ENCODE results near the gene EPHA7. TPM values are rescaled to one million over a fixed set of nuclear protein-coding genes. Genes with fewer than 3 reads are reported as not detected.

Gene EPHA7
- total RNA-seq, 1 donor from 2014 or later, result 80.7 TPM

DNA sequence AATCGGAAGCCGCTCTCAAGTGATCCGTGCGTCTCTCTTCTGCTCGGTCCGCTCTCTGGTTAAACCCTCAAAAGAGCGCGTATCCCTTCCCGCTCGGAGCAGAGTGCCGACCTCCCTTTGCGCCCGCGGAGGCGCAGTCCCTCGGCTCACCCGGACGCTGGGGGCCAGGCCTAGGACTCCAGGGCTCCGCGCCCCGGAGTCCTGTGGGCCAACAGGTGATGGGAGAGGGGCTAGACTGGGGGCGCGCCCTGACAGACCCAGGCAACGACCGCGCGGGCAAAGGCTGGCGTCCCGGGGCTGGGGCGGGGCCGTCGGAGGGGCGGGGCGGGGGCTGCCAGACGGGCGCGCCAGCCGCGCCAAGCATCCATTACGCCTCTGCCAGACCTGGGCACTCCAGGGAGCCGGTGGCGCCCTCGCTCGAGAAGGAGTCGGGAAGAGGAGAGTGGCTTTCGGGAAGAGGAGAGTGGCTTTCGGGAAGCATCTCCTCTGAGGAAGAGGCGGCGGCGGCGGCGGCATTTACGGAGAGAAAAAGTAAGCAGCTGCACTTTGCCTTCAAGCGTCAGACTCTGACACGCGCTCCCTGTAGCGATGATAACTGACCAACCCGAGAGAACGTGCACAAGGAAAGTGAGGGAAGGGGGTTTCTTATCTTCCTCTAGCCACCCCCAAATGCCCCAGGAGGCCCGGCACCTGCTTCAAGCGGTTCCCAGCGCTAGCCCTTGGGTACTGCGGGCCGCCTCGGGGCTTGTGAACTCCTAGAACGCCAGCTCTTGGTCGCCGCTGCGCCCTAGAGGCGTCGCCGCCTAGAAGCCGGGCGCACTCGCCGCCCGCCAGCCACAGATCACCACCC, 2.6 kb downstream of the EPHA7 start:
- H3K9me3 Mint-ChIP-seq, result peaks cover 3% of the 10 kb centered on the region
- peak; percentile 79 for DNase-seq (ENCODE audit: low spot score)
- Histone ChIP-seq H3F3A (ENCODE audit: low read depth) (peaks cover 43% of the 10 kb centered on the region), H3K9ac (no peak overlapping the region), H3K9me3 (ENCODE audit: low read depth) (no peaks in the 10 kb centered on the region), H3K36me3 (no peaks in the 10 kb centered on the region), H3K27ac (no peak overlapping the region), H3K27me3 (no peaks in the 10 kb centered on the region), H3K4me3 (peak overlapping the region; percentile 99), H2AFZ (replicated peaks) (peak overlapping the region; percentile 51), H4K20me1 (ENCODE audit: low read depth) (peaks cover 56% of the 10 kb centered on the region), H3K79me2 (ENCODE audit: low read depth) (peaks cover 95% of the 10 kb centered on the region), H3K4me1 (peaks cover 24% of the 10 kb centered on the region), H3K4me2 (peak overlapping the region; percentile 92)
- peak overlapping the region; percentile 99 for H3K4me3 Mint-ChIP-seq
- H3K27ac Mint-ChIP-seq, result peak overlapping the region; percentile 78
- peaks cover 23% of the 10 kb centered on the region for H3K4me1 Mint-ChIP-seq
- peaks cover 18% of the 10 kb centered on the region for H3K36me3 Mint-ChIP-seq
- peak; percentile 32 for TF ChIP-seq EZH2 (IDR thresholded peaks at IDR 0.05)
- no peak for TF ChIP-seq EZH2phosphoT487 (IDR thresholded peaks at IDR 0.05)
- TF ChIP-seq, protein P1, sequence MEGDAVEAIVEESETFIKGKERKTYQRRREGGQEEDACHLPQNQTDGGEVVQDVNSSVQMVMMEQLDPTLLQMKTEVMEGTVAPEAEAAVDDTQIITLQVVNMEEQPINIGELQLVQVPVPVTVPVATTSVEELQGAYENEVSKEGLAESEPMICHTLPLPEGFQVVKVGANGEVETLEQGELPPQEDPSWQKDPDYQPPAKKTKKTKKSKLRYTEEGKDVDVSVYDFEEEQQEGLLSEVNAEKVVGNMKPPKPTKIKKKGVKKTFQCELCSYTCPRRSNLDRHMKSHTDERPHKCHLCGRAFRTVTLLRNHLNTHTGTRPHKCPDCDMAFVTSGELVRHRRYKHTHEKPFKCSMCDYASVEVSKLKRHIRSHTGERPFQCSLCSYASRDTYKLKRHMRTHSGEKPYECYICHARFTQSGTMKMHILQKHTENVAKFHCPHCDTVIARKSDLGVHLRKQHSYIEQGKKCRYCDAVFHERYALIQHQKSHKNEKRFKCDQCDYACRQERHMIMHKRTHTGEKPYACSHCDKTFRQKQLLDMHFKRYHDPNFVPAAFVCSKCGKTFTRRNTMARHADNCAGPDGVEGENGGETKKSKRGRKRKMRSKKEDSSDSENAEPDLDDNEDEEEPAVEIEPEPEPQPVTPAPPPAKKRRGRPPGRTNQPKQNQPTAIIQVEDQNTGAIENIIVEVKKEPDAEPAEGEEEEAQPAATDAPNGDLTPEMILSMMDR (IDR thresholded peaks at IDR 0.05), result no peak
- H3K27me3 Mint-ChIP-seq (ENCODE audit: insufficient read depth, low read depth), result peaks cover 5% of the 10 kb centered on the region

DNA sequence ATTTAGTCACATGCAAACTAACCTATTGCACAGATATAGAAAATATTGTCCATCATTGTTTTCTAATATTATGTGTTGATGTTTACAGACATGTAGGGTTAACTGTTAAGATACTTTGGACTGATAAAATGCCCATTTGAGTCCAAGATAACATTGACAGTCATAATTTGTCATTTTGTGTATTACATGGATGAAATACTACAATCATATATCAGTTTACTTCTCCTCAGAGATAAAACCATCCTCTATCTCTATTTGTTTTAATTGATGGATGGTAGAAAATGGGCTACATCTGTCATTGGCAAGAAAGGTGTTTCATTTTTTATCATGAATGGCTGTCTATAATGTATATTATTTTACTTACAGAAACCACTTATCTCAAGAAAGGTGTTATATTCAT, 6.2 kb downstream of the EPHA7 start:
- Histone ChIP-seq H3K79me2 (ENCODE audit: low read depth) (peaks cover 99% of the 10 kb centered on the region), H3K27ac (no peak overlapping the region), H3K27me3 (no peaks in the 10 kb centered on the region), H4K20me1 (ENCODE audit: low read depth) (peaks cover 72% of the 10 kb centered on the region), H2AFZ (replicated peaks) (no peak overlapping the region), H3K9me3 (ENCODE audit: low read depth) (no peaks in the 10 kb centered on the region), H3F3A (ENCODE audit: low read depth) (peaks cover 33% of the 10 kb centered on the region), H3K36me3 (peaks cover 6% of the 10 kb centered on the region), H3K4me3 (no peak overlapping the region), H3K4me2 (no peak overlapping the region), H3K4me1 (peaks cover 14% of the 10 kb centered on the region), H3K9ac (no peak overlapping the region)
- Mint-ChIP-seq H3K36me3 (peaks cover 30% of the 10 kb centered on the region), H3K4me3 (peak overlapping the region; percentile 15), H3K9me3 (no peaks in the 10 kb centered on the region), H3K4me1 (peaks cover 30% of the 10 kb centered on the region), H3K27me3 (ENCODE audit: insufficient read depth, low read depth) (no peaks in the 10 kb centered on the region), H3K27ac (no peak overlapping the region)
- DNase-seq (ENCODE audit: low spot score), result no peak
- TF ChIP-seq, protein P1 (IDR thresholded peaks at IDR 0.05), result no peak
- no peak for TF ChIP-seq EZH2 (IDR thresholded peaks at IDR 0.05)
- TF ChIP-seq EZH2phosphoT487 (IDR thresholded peaks at IDR 0.05), result no peak

GRCh38 chr6:93412452-93412851, 6.9 kb downstream of the EPHA7 start:
- Histone ChIP-seq H3K9me3 (ENCODE audit: low read depth) (no peaks in the 10 kb centered on the region), H3K36me3 (peaks cover 13% of the 10 kb centered on the region), H3K4me2 (no peak overlapping the region), H4K20me1 (ENCODE audit: low read depth) (peaks cover 65% of the 10 kb centered on the region), H3F3A (ENCODE audit: low read depth) (peaks cover 27% of the 10 kb centered on the region), H3K79me2 (ENCODE audit: low read depth) (peaks cover 99% of the 10 kb centered on the region), H2AFZ (replicated peaks) (no peak overlapping the region), H3K4me3 (no peak overlapping the region), H3K27me3 (no peaks in the 10 kb centered on the region), H3K4me1 (peaks cover 14% of the 10 kb centered on the region), H3K9ac (no peak overlapping the region), H3K27ac (no peak overlapping the region)
- no peak overlapping the region for H3K27ac Mint-ChIP-seq
- TF ChIP-seq EZH2 (IDR thresholded peaks at IDR 0.05) (no peak), EZH2phosphoT487 (IDR thresholded peaks at IDR 0.05) (no peak)
- TF ChIP-seq, protein P1 (IDR thresholded peaks at IDR 0.05), result no peak
- no peak for DNase-seq (ENCODE audit: low spot score)
- no peaks in the 10 kb centered on the region for H3K27me3 Mint-ChIP-seq (ENCODE audit: insufficient read depth, low read depth)
- no peaks in the 10 kb centered on the region for H3K9me3 Mint-ChIP-seq
- peaks cover 34% of the 10 kb centered on the region for H3K4me1 Mint-ChIP-seq
- peaks cover 27% of the 10 kb centered on the region for H3K36me3 Mint-ChIP-seq
- H3K4me3 Mint-ChIP-seq, result no peak overlapping the region

All from neural progenitor cell (in vitro differentiated cells).